ENCODE results near the gene LRRC42.

DNA sequence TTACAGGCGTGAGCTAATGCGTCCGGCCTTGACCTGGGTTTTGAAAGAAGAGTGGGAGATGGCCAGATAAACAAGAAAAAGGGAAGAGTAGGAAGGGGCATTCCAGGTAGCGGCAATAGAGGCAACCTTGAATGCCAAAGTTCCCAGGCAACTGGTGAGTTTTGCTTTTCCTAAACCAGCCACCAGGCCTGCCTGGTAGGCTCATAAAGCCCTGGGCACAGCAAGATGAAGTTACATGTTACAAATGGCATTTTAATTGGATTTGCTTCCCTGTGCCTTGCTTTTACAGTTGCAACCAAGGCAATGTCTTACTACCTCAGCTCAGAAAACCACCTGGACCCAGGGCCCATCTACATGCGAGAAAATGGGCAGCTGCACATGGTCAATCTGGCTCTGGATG is 5.5 kb downstream of the LRRC42 start:
- TF ChIP-seq GATA2 (IDR thresholded peaks at IDR 0.05; ENCODE audit: low read depth, low read length), result no peak
- TF ChIP-seq GATA3 (IDR thresholded peaks at IDR 0.05; ENCODE audit: low read depth, low read length), result no peak

All from SH-SY5Y (cell line).